Trophoblast cell (in vitro differentiated cells and primary cell): ENCODE results near the gene COPS8.

Experiments used
- DNase-seq, 2 donors: peaks; one replicate each; pipeline ENCODE4 v3.0.0-alpha.2; 2016
- H2AFZ ChIP-seq: 2 replicates; pipeline ENCODE4 v1.6.1; 2013; ENCODE audit warnings: low read length, moderate library complexity, mild to moderate bottlenecking; ENCODE audit not compliant: insufficient read depth, poor library complexity
- H2AK5ac ChIP-seq: 2 replicates; pipeline ENCODE4 v1.6.1; 2013; ENCODE audit warnings: mild to moderate bottlenecking, low read length
- H2BK120ac ChIP-seq: 2 replicates; pipeline ENCODE4 v1.6.1; 2013; ENCODE audit warnings: low read length, mild to moderate bottlenecking, moderate library complexity; ENCODE audit not compliant: insufficient read depth, poor library complexity
- H2BK12ac ChIP-seq: 2 replicates; pipeline ENCODE4 v1.6.1; 2013; ENCODE audit warnings: mild to moderate bottlenecking, low read length, moderate library complexity
- H2BK5ac ChIP-seq: 2 replicates; pipeline ENCODE4 v1.6.1; 2013; ENCODE audit warnings: low read length, low read depth, moderate library complexity, mild to moderate bottlenecking; ENCODE audit not compliant: poor library complexity
- H3K14ac ChIP-seq: 2 replicates; pipeline ENCODE4 v1.6.1; 2013; ENCODE audit warnings: mild to moderate bottlenecking, low read length
- H3K18ac ChIP-seq: 2 replicates; pipeline ENCODE4 v1.6.1; 2013; ENCODE audit warnings: mild to moderate bottlenecking, low read length
- H3K23ac ChIP-seq: 2 replicates; pipeline ENCODE4 v1.6.1; 2013; ENCODE audit warnings: low read length
- H3K27ac ChIP-seq: 2 replicates; pipeline ENCODE4 v1.5.1; 2013; ENCODE audit warnings: low read depth, mild to moderate bottlenecking, inconsistent platforms, low read length, moderate library complexity
- H3K27me3 ChIP-seq: 2 replicates; pipeline ENCODE4 v1.6.1; 2013; ENCODE audit warnings: inconsistent platforms, mild to moderate bottlenecking, low read length, moderate library complexity; ENCODE audit not compliant: insufficient read depth
- H3K36me3 ChIP-seq, 2 experiments: 1 replicate in 1 of 2; 2 replicates in 1 of 2; pipeline ENCODE4 v1.6.1; 2013; ENCODE audit warnings: low read length in 2 of 2, mild to moderate bottlenecking in 2 of 2, moderate library complexity in 1 of 2; ENCODE audit not compliant: insufficient read depth in 2 of 2, control insufficient read depth in 1 of 2
- H3K4ac ChIP-seq: 2 replicates; pipeline ENCODE4 v1.6.1; 2013; ENCODE audit warnings: low read depth, mild to moderate bottlenecking, low read length, moderate library complexity
- H3K4me1 ChIP-seq, 2 experiments: 1 replicate in 1 of 2; 2 replicates in 1 of 2; pipeline ENCODE4 v1.6.1; 2013; ENCODE audit warnings: low read length in 2 of 2, mild to moderate bottlenecking in 2 of 2, moderate library complexity in 1 of 2; ENCODE audit not compliant: insufficient read depth in 2 of 2, control insufficient read depth in 1 of 2
- H3K4me2 ChIP-seq: 2 replicates; pipeline ENCODE4 v1.6.1; 2013; ENCODE audit warnings: inconsistent platforms, mild to moderate bottlenecking, low read length, moderate library complexity
- H3K4me3 ChIP-seq: 2 replicates; pipeline ENCODE4 v1.5.1; 2013; ENCODE audit warnings: mild to moderate bottlenecking, low read depth, low read length, inconsistent platforms
- H3K79me1 ChIP-seq: one replicate; pipeline ENCODE4 v1.6.1; 2013; ENCODE audit warnings: low read length
- H3K79me2 ChIP-seq: 2 replicates; pipeline ENCODE4 v1.6.1; 2013; ENCODE audit warnings: low read length, mild to moderate bottlenecking; ENCODE audit not compliant: control insufficient read depth, insufficient read depth, poor library complexity
- H3K9ac ChIP-seq: 2 replicates; pipeline ENCODE4 v1.6.1; 2013; ENCODE audit warnings: mild to moderate bottlenecking, low read length
- H3K9me3 ChIP-seq: 2 replicates; pipeline ENCODE4 v1.6.1; 2013; ENCODE audit warnings: low read depth, mild to moderate bottlenecking, control low read depth, inconsistent platforms, low read length; ENCODE audit not compliant: insufficient read depth
- H4K12ac ChIP-seq: 2 replicates; pipeline ENCODE4 v1.6.1; 2013; ENCODE audit warnings: low read depth, mild to moderate bottlenecking, low read length, moderate library complexity
- H4K8ac ChIP-seq: 2 replicates; pipeline ENCODE4 v1.6.1; 2013; ENCODE audit warnings: low read depth, mild to moderate bottlenecking, low read length, moderate library complexity
- H4K91ac ChIP-seq: one replicate; pipeline ENCODE4 v1.6.1; 2013; ENCODE audit warnings: low read depth, mild to moderate bottlenecking, low read length, moderate library complexity
- WGBS: extraction: QIAGEN DNeasy Blood & Tissue Kit; methylation state at CpG from one replicate; pipeline ENCODE4 v1.1.7; 2013; ENCODE audit warnings: missing lambda C conversion rate; ENCODE audit not compliant: insufficient read length, insufficient coverage; ENCODE audit errors: extremely low coverage; 5-methylcytosine and 5-hydroxymethylcytosine counted together

The COPS8 gene

DNA sequence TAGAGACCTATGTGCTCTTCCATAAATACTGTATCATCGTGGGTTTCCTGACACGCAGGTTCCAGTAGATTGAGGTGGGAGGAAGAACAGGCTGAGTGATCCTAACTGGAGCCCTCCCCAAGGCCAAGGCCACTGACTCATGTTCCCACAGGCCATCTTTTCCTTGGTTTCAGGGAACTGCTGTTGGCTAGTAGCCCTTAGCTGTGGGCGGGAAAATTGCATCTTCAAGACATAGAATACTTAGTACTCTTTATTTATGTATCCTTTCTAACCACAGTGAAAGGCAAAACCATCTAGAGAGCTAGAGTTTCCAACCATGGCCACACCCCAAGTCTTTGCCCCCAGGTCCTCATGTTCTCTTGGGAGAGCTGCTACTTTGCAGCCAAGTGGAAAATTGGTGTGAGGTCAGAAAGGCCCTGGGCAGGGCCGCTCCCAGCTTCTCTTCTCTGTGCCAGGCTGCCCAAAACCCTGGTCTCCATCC, 55.9 kb downstream of the COPS8 start:
- Histone ChIP-seq H3K9ac (no peak overlapping the region), H3K14ac (no peak overlapping the region), H4K8ac (no peak overlapping the region), H2BK5ac (no peak overlapping the region), H2BK120ac (no peak overlapping the region), H3K4me1 (no peaks in the 10 kb centered on the region), H3K4me3 (no peak overlapping the region), H3K23ac (no peak overlapping the region), H3K18ac (no peak overlapping the region), H3K79me2 (no peaks in the 10 kb centered on the region), H3K27me3 (no peaks in the 10 kb centered on the region), H4K12ac (no peak overlapping the region), H3K27ac (no peak overlapping the region), H3K9me3 (peaks cover 7% of the 10 kb centered on the region), H3K36me3 (no peaks in the 10 kb centered on the region), H3K79me1 (no peaks in the 10 kb centered on the region), H2AFZ (no peak overlapping the region), H2BK12ac (no peak overlapping the region), H4K91ac (no peak overlapping the region), H3K4me2 (no peak overlapping the region), H3K4ac (no peak overlapping the region), H2AK5ac (no peak overlapping the region)
- no CpG with 5 or more reads among the region's 4 CpGs for WGBS
- no peak for DNase-seq

DNA sequence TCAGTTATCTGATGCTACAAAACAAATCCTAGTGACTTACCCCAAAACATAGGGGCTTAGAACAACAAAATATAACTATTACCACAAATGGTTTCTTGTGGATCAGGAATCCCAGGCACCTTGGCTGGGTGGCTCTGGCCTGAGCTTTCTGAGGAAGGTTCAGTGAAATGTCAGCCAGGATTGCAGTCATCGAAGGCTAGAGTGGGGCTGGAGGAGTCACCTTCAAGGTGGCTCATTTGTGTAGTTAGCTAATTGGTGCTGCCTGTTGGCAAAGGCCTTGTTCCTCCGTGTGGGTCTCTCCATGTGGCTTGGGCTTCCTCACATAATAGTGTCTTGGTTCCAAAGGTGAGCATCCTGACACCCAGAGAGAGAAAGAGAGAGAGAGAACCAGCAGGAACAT, 57.4 kb downstream of the COPS8 start:
- Histone ChIP-seq H3K4me2 (no peak overlapping the region), H3K4ac (no peak overlapping the region), H2AFZ (no peak overlapping the region), H2BK12ac (no peak overlapping the region), H3K18ac (no peak overlapping the region), H2BK5ac (no peak overlapping the region), H3K9ac (no peak overlapping the region), H3K36me3 (no peaks in the 10 kb centered on the region), H3K27me3 (no peaks in the 10 kb centered on the region), H2AK5ac (no peak overlapping the region), H3K9me3 (peaks cover 7% of the 10 kb centered on the region), H4K91ac (no peak overlapping the region), H3K79me1 (no peaks in the 10 kb centered on the region), H3K79me2 (no peaks in the 10 kb centered on the region), H3K4me1 (no peaks in the 10 kb centered on the region), H3K4me3 (no peak overlapping the region), H4K8ac (no peak overlapping the region), H3K27ac (no peak overlapping the region), H3K23ac (no peak overlapping the region), H3K14ac (no peak overlapping the region), H4K12ac (no peak overlapping the region), H2BK120ac (no peak overlapping the region)
- DNase-seq, result no peak
- no CpG with 5 or more reads among the region's 2 CpGs for WGBS

DNA sequence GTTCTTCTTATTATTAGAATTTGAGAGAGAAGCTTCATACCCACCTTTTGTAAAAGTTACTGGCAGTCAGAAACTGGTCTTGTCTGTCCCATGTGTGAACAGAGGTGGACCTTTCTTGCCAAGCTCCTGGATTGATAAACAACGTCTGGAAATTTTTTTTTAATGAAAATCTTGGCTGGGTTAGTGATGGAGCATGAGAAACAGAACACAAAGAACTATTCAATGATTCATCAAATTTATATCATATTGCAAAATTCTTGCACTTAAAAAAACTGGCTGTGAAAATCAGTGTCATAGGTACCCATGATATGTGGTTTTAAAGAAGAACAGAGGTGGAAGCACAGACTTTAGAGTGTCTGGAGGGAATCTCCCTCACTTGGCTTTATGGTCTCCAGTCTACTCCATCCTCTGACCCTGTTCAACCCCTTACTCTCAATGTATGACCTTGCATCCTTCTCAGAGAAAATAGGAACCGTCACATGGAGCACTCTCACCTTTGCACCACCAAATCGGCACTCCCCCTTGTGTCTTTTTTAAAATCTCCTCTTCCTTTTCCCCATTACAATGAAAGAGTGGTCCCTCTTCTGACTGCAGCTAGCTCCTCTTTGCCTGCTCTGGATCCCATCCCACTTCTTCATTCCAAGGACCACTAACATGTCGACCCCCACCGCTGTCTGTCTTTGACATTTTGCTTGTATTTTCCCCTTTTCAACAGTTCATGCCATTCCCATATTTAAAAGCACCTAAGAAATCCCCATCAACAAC, 58.2 kb downstream of the COPS8 start:
- H3K4me2 ChIP-seq, result no peak overlapping the region
- no peak overlapping the region for H3K4ac ChIP-seq
- no peaks in the 10 kb centered on the region for H3K36me3 ChIP-seq
- H3K79me2 ChIP-seq, result no peaks in the 10 kb centered on the region
- H3K9me3 ChIP-seq, result peaks cover 11% of the 10 kb centered on the region
- no peak overlapping the region for H3K23ac ChIP-seq
- WGBS, result no CpG with 5 or more reads among the region's 5 CpGs
- H3K4me3 ChIP-seq, result no peak overlapping the region
- H3K27ac ChIP-seq, result no peak overlapping the region
- no peaks in the 10 kb centered on the region for H3K4me1 ChIP-seq
- H3K27me3 ChIP-seq, result no peaks in the 10 kb centered on the region
- no peak for DNase-seq
- no peak overlapping the region for H2AFZ ChIP-seq
- H4K12ac ChIP-seq, result no peak overlapping the region
- no peak overlapping the region for H2BK12ac ChIP-seq
- H3K79me1 ChIP-seq, result no peaks in the 10 kb centered on the region
- no peak overlapping the region for H4K91ac ChIP-seq
- H3K14ac ChIP-seq, result no peak overlapping the region
- no peak overlapping the region for H2BK120ac ChIP-seq
- H2BK5ac ChIP-seq, result no peak overlapping the region
- no peak overlapping the region for H3K18ac ChIP-seq
- H3K9ac ChIP-seq, result no peak overlapping the region
- H2AK5ac ChIP-seq, result no peak overlapping the region
- H4K8ac ChIP-seq, result no peak overlapping the region

DNA sequence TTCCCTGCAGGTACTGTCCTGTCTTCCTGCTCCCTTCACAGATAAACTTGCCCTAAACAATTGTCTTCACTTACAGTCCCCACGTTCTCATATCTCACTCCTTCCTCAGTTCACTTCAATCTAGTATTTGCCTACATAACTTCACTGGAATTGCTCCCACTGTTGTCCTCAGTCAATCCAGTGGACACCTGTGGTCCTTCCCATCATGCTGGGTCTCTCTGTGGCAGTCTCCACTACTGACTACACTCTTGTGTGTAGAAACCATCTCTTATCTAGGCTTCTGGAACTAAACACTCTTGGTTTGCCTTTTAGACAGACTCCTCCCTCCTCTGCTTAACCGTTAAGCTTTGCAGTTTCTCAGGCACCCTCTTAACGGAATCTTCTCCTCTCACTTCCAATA, 58.8 kb downstream of the COPS8 start:
- DNase-seq, result no peak
- no peak overlapping the region for H3K27ac ChIP-seq
- no peaks in the 10 kb centered on the region for H3K79me1 ChIP-seq
- no peak overlapping the region for H3K18ac ChIP-seq
- H2BK5ac ChIP-seq, result no peak overlapping the region
- no peak overlapping the region for H3K23ac ChIP-seq
- H2BK120ac ChIP-seq, result no peak overlapping the region
- H3K9ac ChIP-seq, result no peak overlapping the region
- peaks cover 7% of the 10 kb centered on the region for H3K9me3 ChIP-seq
- no peak overlapping the region for H3K4me3 ChIP-seq
- H2BK12ac ChIP-seq, result no peak overlapping the region
- H3K4me1 ChIP-seq, result no peaks in the 10 kb centered on the region
- no CpG with 5 or more reads among the region's 3 CpGs for WGBS
- no peak overlapping the region for H2AK5ac ChIP-seq
- no peaks in the 10 kb centered on the region for H3K79me2 ChIP-seq
- H3K4me2 ChIP-seq, result no peak overlapping the region
- H4K8ac ChIP-seq, result no peak overlapping the region
- H3K14ac ChIP-seq, result no peak overlapping the region
- no peaks in the 10 kb centered on the region for H3K27me3 ChIP-seq
- H3K36me3 ChIP-seq, result no peaks in the 10 kb centered on the region
- H3K4ac ChIP-seq, result no peak overlapping the region
- no peak overlapping the region for H4K12ac ChIP-seq
- H2AFZ ChIP-seq, result no peak overlapping the region
- no peak overlapping the region for H4K91ac ChIP-seq
